OCI-LY7 (cell line): Measurements from ENCODE around the gene PWP2.

ENCODE experiments used
- CTCF ChIP-seq: fragments of 200-600 bp; sonication (generic); conservative IDR thresholded peaks from 2 replicates; pipeline ENCODE4 v1.5.1; 2014; ENCODE audit warnings: mild to moderate bottlenecking, antibody characterized with exemption, low read length, moderate library complexity, mixed read lengths
- EZH2phosphoT487 ChIP-seq: fragments of 200-600 bp; sonication (generic); IDR thresholded peaks from 2 replicates; pipeline ENCODE4 v1.6.1; 2018; ENCODE audit warnings: low read depth, borderline replicate concordance, mild to moderate bottlenecking, mixed run types, antibody characterized with exemption, low read length, moderate library complexity, mixed read lengths

- no peak for TF ChIP-seq CTCF
- TF ChIP-seq EZH2phosphoT487: no peak
Observed at GRCh38 chr21:44079846-44080245, 27.4 kb upstream of the PWP2 start.
